Liver (tissue), 3 donors: ENCODE data around the gene LY6G6C.

Experiments used
- EGR1 ChIP-seq, 2 donors: IDR thresholded peaks; 2 replicates each; pipeline ENCODE4 v1.6.1; 2016 to 2018; ENCODE audit warnings: antibody characterized with exemption in 2 of 2, low read depth in 2 of 2
- GABPA ChIP-seq, 2 donors: IDR thresholded peaks in 1 of 2; conservative IDR thresholded peaks in 1 of 2; 2 replicates each; pipeline ENCODE4 v1.6.1; 2016; ENCODE audit warnings: antibody characterized with exemption in 2 of 2, mild to moderate bottlenecking in 1 of 2, moderate library complexity in 1 of 2
- JUND ChIP-seq, 2 donors: IDR thresholded peaks; 2 replicates each; pipeline ENCODE4 v1.6.1; 2016; ENCODE audit warnings: antibody characterized with exemption in 2 of 2
- RAD21 ChIP-seq, 2 donors: IDR thresholded peaks; 2 replicates each; pipeline ENCODE4 v1.6.1; 2016; ENCODE audit warnings: antibody characterized with exemption in 2 of 2, mild to moderate bottlenecking in 2 of 2
- RXRA ChIP-seq, 2 donors: IDR thresholded peaks; 2 replicates each; pipeline ENCODE4 v1.6.1; 2017 to 2018; ENCODE audit warnings: antibody characterized with exemption in 2 of 2, mild to moderate bottlenecking in 1 of 2
- SP1 ChIP-seq: IDR thresholded peaks from 2 replicates; pipeline ENCODE4 v1.6.1; 2018; ENCODE audit warnings: antibody characterized with exemption, mild to moderate bottlenecking
- TAF1 ChIP-seq: conservative IDR thresholded peaks from 2 replicates; pipeline ENCODE4 v1.6.1; 2016; ENCODE audit warnings: antibody characterized with exemption, mild to moderate bottlenecking
- TF ChIP-seq, protein P1 (sequence below): fragments of 150-350 bp; IDR thresholded peaks from 2 replicates; pipeline ENCODE4 v1.5.1; 2017; ENCODE audit warnings: improper control_type of control experiment, low read depth, low read length; ENCODE audit not compliant: missing input control
- TF ChIP-seq, protein P2 (sequence below): IDR thresholded peaks from 2 replicates; pipeline ENCODE4 v1.6.1; 2016; ENCODE audit warnings: antibody characterized with exemption
- TF ChIP-seq, protein P3 (sequence below): IDR thresholded peaks from 2 replicates; pipeline ENCODE4 v1.6.1; 2016; ENCODE audit warnings: antibody characterized with exemption
- TF ChIP-seq, protein P4 (sequence below): IDR thresholded peaks from 2 replicates; pipeline ENCODE4 v1.6.1; 2016; ENCODE audit warnings: antibody characterized with exemption, mild to moderate bottlenecking
- TF ChIP-seq, protein P5 (sequence below): IDR thresholded peaks from 2 replicates; pipeline ENCODE4 v1.6.1; 2016; ENCODE audit warnings: antibody characterized with exemption
- donor health status: healthy.
- donor health status: healthy.

DNA sequence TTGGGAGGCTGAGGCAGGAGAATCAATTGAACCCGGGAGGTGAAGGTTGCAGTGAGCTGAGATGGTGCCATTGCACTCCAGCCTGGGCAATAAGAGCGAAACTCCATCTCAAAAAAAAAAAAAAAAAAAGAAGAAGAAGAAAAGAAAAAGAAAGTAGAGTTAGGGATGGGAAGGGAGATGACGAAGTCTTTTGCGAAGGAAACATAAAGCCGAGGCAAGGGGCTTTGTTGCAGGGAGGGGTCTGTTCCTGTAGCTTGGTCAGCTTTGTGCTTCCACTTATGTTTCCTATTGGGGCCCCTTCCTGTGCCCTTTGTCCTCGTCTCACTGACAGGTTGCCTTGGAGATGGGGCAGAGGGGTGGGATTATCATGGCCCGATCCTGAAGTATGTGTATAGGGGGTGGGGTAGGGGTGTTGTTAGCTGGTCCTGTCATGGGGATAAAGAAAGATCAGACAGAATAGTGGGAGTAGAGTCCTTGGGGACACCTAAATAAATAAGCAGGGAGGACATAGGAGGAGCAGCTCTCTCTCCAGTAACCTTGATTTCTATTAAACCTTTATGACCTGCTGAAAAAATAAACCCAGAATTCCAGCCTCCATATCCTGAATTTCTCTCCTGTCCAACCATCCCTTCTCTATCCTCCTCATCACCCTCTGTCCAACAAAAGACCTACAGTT lies 15.9 kb upstream of the LY6G6C start:
- TF ChIP-seq, protein P1, sequence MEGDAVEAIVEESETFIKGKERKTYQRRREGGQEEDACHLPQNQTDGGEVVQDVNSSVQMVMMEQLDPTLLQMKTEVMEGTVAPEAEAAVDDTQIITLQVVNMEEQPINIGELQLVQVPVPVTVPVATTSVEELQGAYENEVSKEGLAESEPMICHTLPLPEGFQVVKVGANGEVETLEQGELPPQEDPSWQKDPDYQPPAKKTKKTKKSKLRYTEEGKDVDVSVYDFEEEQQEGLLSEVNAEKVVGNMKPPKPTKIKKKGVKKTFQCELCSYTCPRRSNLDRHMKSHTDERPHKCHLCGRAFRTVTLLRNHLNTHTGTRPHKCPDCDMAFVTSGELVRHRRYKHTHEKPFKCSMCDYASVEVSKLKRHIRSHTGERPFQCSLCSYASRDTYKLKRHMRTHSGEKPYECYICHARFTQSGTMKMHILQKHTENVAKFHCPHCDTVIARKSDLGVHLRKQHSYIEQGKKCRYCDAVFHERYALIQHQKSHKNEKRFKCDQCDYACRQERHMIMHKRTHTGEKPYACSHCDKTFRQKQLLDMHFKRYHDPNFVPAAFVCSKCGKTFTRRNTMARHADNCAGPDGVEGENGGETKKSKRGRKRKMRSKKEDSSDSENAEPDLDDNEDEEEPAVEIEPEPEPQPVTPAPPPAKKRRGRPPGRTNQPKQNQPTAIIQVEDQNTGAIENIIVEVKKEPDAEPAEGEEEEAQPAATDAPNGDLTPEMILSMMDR, result no peak
- TF ChIP-seq RAD21 (IDR thresholded peaks at IDR 0.05), result no peak
- TF ChIP-seq SP1, result no peak
- no peak for TF ChIP-seq JUND (IDR thresholded peaks at IDR 0.05)
- TF ChIP-seq, protein P2, sequence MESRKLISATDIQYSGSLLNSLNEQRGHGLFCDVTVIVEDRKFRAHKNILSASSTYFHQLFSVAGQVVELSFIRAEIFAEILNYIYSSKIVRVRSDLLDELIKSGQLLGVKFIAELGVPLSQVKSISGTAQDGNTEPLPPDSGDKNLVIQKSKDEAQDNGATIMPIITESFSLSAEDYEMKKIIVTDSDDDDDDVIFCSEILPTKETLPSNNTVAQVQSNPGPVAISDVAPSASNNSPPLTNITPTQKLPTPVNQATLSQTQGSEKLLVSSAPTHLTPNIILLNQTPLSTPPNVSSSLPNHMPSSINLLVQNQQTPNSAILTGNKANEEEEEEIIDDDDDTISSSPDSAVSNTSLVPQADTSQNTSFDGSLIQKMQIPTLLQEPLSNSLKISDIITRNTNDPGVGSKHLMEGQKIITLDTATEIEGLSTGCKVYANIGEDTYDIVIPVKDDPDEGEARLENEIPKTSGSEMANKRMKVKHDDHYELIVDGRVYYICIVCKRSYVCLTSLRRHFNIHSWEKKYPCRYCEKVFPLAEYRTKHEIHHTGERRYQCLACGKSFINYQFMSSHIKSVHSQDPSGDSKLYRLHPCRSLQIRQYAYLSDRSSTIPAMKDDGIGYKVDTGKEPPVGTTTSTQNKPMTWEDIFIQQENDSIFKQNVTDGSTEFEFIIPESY, result peak; percentile 25
- TF ChIP-seq GABPA (IDR thresholded peaks at IDR 0.05 in 1 of 2, conservative IDR thresholded peaks at IDR 0.05 in 1 of 2), result no peak
- no peak for TF ChIP-seq TAF1
- TF ChIP-seq, protein P3, sequence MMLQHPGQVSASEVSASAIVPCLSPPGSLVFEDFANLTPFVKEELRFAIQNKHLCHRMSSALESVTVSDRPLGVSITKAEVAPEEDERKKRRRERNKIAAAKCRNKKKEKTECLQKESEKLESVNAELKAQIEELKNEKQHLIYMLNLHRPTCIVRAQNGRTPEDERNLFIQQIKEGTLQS, result no peak
- TF ChIP-seq RXRA (IDR thresholded peaks at IDR 0.05), result no peak
- TF ChIP-seq, protein P4, sequence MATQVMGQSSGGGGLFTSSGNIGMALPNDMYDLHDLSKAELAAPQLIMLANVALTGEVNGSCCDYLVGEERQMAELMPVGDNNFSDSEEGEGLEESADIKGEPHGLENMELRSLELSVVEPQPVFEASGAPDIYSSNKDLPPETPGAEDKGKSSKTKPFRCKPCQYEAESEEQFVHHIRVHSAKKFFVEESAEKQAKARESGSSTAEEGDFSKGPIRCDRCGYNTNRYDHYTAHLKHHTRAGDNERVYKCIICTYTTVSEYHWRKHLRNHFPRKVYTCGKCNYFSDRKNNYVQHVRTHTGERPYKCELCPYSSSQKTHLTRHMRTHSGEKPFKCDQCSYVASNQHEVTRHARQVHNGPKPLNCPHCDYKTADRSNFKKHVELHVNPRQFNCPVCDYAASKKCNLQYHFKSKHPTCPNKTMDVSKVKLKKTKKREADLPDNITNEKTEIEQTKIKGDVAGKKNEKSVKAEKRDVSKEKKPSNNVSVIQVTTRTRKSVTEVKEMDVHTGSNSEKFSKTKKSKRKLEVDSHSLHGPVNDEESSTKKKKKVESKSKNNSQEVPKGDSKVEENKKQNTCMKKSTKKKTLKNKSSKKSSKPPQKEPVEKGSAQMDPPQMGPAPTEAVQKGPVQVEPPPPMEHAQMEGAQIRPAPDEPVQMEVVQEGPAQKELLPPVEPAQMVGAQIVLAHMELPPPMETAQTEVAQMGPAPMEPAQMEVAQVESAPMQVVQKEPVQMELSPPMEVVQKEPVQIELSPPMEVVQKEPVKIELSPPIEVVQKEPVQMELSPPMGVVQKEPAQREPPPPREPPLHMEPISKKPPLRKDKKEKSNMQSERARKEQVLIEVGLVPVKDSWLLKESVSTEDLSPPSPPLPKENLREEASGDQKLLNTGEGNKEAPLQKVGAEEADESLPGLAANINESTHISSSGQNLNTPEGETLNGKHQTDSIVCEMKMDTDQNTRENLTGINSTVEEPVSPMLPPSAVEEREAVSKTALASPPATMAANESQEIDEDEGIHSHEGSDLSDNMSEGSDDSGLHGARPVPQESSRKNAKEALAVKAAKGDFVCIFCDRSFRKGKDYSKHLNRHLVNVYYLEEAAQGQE, result no peak
- TF ChIP-seq, protein P5, sequence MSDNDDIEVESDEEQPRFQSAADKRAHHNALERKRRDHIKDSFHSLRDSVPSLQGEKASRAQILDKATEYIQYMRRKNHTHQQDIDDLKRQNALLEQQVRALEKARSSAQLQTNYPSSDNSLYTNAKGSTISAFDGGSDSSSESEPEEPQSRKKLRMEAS, result no peak
- no peak for TF ChIP-seq EGR1 (IDR thresholded peaks at IDR 0.05; ENCODE audit: low read depth in 2 of 2)
